ENCODE measurements around the gene MAPKAP1. TPM values are rescaled to one million over a fixed set of nuclear protein-coding genes. Genes with fewer than 3 reads are reported as not detected.

MAPKAP1 gene
- total and polyA plus RNA-seq, 2 of the 13 experiments (the other 11 are each of a cell fraction or from before 2014, with no cell fraction given): 45.0 to 64.3 TPM

DNA sequence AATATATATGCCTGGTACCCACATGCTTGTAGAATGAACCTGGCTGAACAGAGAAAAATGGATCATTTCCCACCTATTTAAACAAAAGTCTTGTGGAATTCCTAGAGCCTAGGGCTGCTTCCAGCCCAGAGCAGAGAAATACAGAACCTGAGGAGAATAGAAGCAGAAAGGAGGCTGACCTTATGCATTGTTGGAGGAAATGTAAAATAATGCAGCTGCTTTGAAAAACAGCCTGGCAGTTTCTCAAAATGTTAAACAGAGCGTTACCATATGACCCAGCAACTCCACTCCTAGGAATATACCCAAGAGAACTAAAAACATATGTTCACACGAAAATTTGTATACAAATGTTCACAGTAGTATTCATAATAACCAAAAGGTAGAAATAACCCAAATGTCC is 15.1 kb downstream of the MAPKAP1 start:
- Histone ChIP-seq H3K79me2 (ENCODE audit: insufficient read depth, low read length) (peaks cover 12% of the 10 kb centered on the region), H4K20me1 (ENCODE audit: insufficient read depth, low read length) (no peaks in the 10 kb centered on the region), H3K27ac (ENCODE audit: extremely low read length, insufficient read depth, low read length) (no peak overlapping the region), H3K4me3 (replicated peaks in 1 of 3; ENCODE audit: insufficient read depth in 1 of 3, low read depth in 2 of 3, low read length in 3 of 3) (no peak overlapping the region), H3K9ac (ENCODE audit: insufficient read depth, low read depth, low read length) (no peak overlapping the region), H3K9me3 (ENCODE audit: low read length) (no peaks in the 10 kb centered on the region), H3K36me3 (replicated peaks in 1 of 2; ENCODE audit: control insufficient read depth in 1 of 2, insufficient read depth in 2 of 2, low read length in 2 of 2) (no peaks in the 10 kb centered on the region), H3K27me3 (ENCODE audit: control insufficient read depth in 1 of 2, insufficient read depth in 2 of 2, low read length in 2 of 2) (no peaks in the 10 kb centered on the region), H3K4me2 (ENCODE audit: low read depth, low read length) (no peak overlapping the region), H3K4me1 (ENCODE audit: insufficient read depth, low read length) (peaks cover 30% of the 10 kb centered on the region), H2AFZ (ENCODE audit: low read length) (no peak overlapping the region)
- 93% methylated on average over 2 of the region's 2 CpGs for WGBS (ENCODE audit: low lambda C conversion rate)
- intact Hi-C loops (cut with micrococcal nuclease; ENCODE audit: unreplicated experiment) (no loop called here), in situ Hi-C loops (cut with HindIII; ENCODE audit: extremely low pct_ligation_motif_present, low pct_unique_long_range_greater_than_20kb) (no loop called here)
- ChIA-PET CTCF (ENCODE audit: low intra/inter-chr PET ratio, low total read pairs) (no interaction called here), POLR2A (no interaction called here)
- DNase-seq (ENCODE audit: low spot score) (no peak), FAIRE-seq (no peak), ATAC-seq (no peak)
- BruUV-seq (replicated peaks): no TSS peak
- no peak for TF ChIP-seq ZMYM2 (CRISPR knock-in tag; IDR thresholded peaks at IDR 0.05)
- TF ChIP-seq ZBTB2 (CRISPR knock-in tag; IDR thresholded peaks at IDR 0.05; ENCODE audit: low read depth): no peak
- no peak for TF ChIP-seq ATF7-NPFF (CRISPR knock-in tag; IDR thresholded peaks at IDR 0.05; ENCODE audit: low read depth)
- TF ChIP-seq CSRNP1 (CRISPR knock-in tag; IDR thresholded peaks at IDR 0.05): no peak
- TF ChIP-seq HNRNPUL1 (IDR thresholded peaks at IDR 0.05; ENCODE audit: low read depth, low read length): no peak
- no peak for TF ChIP-seq SYNCRIP (IDR thresholded peaks at IDR 0.05; ENCODE audit: insufficient read depth, low read depth, low read length)
- TF ChIP-seq, protein P1, sequence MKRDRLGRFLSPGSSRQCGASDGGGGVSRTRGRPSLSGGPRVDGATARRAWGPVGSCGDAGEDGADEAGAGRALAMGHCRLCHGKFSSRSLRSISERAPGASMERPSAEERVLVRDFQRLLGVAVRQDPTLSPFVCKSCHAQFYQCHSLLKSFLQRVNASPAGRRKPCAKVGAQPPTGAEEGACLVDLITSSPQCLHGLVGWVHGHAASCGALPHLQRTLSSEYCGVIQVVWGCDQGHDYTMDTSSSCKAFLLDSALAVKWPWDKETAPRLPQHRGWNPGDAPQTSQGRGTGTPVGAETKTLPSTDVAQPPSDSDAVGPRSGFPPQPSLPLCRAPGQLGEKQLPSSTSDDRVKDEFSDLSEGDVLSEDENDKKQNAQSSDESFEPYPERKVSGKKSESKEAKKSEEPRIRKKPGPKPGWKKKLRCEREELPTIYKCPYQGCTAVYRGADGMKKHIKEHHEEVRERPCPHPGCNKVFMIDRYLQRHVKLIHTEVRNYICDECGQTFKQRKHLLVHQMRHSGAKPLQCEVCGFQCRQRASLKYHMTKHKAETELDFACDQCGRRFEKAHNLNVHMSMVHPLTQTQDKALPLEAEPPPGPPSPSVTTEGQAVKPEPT (CRISPR knock-in tag; IDR thresholded peaks at IDR 0.05; ENCODE audit: low read depth): no peak
- no peak for TF ChIP-seq ZNF235 (CRISPR knock-in tag; IDR thresholded peaks at IDR 0.05; ENCODE audit: borderline replicate concordance)
- no peak for TF ChIP-seq ZNF589 (CRISPR knock-in tag; conservative IDR thresholded peaks at IDR 0.05)
- TF ChIP-seq HDAC2 (CRISPR knock-in tag; IDR thresholded peaks at IDR 0.05): no peak
- TF ChIP-seq ZNF550 (CRISPR knock-in tag; IDR thresholded peaks at IDR 0.05; ENCODE audit: borderline replicate concordance): no peak
- TF ChIP-seq MYPOP (CRISPR knock-in tag; IDR thresholded peaks at IDR 0.05): no peak
- TF ChIP-seq DR1 (CRISPR knock-in tag; IDR thresholded peaks at IDR 0.05): no peak
- no peak for TF ChIP-seq MTERF4 (CRISPR knock-in tag; IDR thresholded peaks at IDR 0.05)

All from HepG2 (cell line).